ENCODE data around the gene CDSN.

GRCh38 chr6:31086788-31087440, 33.3 kb downstream of the CDSN start:
- TF ChIP-seq POLR2A (IDR thresholded peaks at IDR 0.05) (no peak), POLR2AphosphoS5 (IDR thresholded peaks at IDR 0.05) (no peak)

Data from prostate gland (tissue), 1 donor.